Left ventricle myocardium inferior (tissue), 1 donor: ENCODE data around the gene SCGB1C2. TPM values are rescaled to one million over a fixed set of nuclear protein-coding genes. Genes with fewer than 3 reads are reported as not detected.

ENCODE experiments used
- DNase-seq: peaks from one replicate; pipeline ENCODE4 v3.0.0-alpha.2; 2020
- H3K27ac ChIP-seq: fragments of 200-600 bp; replicated peaks from 2 replicates; pipeline ENCODE4 v1.8.0; 2021
- H3K27me3 ChIP-seq: fragments of 200-600 bp; 2 replicates; pipeline ENCODE4 v1.8.0; 2021; ENCODE audit warnings: low read depth
- H3K36me3 ChIP-seq: fragments of 200-600 bp; 2 replicates; pipeline ENCODE4 v1.8.0; 2021
- H3K4me1 ChIP-seq: fragments of 200-600 bp; 2 replicates; pipeline ENCODE4 v1.8.0; 2021
- H3K4me3 ChIP-seq: fragments of 200-600 bp; 2 replicates; pipeline ENCODE4 v1.8.0; 2021; ENCODE audit warnings: mild to moderate bottlenecking, moderate library complexity
- H3K9me3 ChIP-seq: fragments of 200-600 bp; replicated peaks from 2 replicates; pipeline ENCODE4 v1.8.0; 2021
- CTCF ChIP-seq: fragments of 200-600 bp; IDR thresholded peaks from 2 replicates; pipeline ENCODE4 v1.8.0; 2021; ENCODE audit warnings: antibody characterized with exemption, mild to moderate bottlenecking, borderline replicate concordance
- intact Hi-C: fragments of 100-400 bp; cut with micrococcal nuclease; formaldehyde crosslinking; loops from one replicate; pipeline ENCODE4 v1.11.0; 2022
- total RNA-seq: library from RNA; stranded (reverse); fragmentation: NEBNext Ultra II Directional; extraction: Animal tissue kit (Norgen Biotek cat#: 25700); gene quantifications from one replicate; pipeline ENCODE4 v1.2.1, GENCODE V29; 2021
- donor health status: DM: no; HTN: yes; CAD: no; lungs with severe emphysema.

The SCGB1C2 gene
- total RNA-seq, 1 donor from 2014 or later, result not detected

GRCh38 chr17:171871-172270, 34.5 kb downstream of the SCGB1C2 start:
- no peak for TF ChIP-seq CTCF
- H3K27ac ChIP-seq, result no peak overlapping the region
- no peaks in the 10 kb centered on the region for H3K36me3 ChIP-seq
- no peak for DNase-seq
- no peak overlapping the region for H3K4me3 ChIP-seq
- H3K27me3 ChIP-seq, result peaks cover 19% of the 10 kb centered on the region
- intact Hi-C loops, result no loop called here
- H3K4me1 ChIP-seq, result no peaks in the 10 kb centered on the region
- H3K9me3 ChIP-seq, result no peaks in the 10 kb centered on the region

GRCh38 chr17:172401-172800, 35.0 kb downstream of the SCGB1C2 start:
- no peaks in the 10 kb centered on the region for H3K4me1 ChIP-seq
- peaks cover 24% of the 10 kb centered on the region for H3K27me3 ChIP-seq
- no peak for DNase-seq
- no peaks in the 10 kb centered on the region for H3K9me3 ChIP-seq
- no peak overlapping the region for H3K4me3 ChIP-seq
- intact Hi-C loops, result no loop called here
- H3K36me3 ChIP-seq, result no peaks in the 10 kb centered on the region
- TF ChIP-seq CTCF, result no peak
- no peak overlapping the region for H3K27ac ChIP-seq

GRCh38 chr17:173166-173911, 36.0 kb downstream of the SCGB1C2 start:
- no peaks in the 10 kb centered on the region for H3K9me3 ChIP-seq
- intact Hi-C loops, result no loop called here
- no peak for DNase-seq
- no peak for TF ChIP-seq CTCF
- H3K4me1 ChIP-seq, result peaks cover 2% of the 10 kb centered on the region
- H3K4me3 ChIP-seq, result no peak overlapping the region
- H3K36me3 ChIP-seq, result no peaks in the 10 kb centered on the region
- no peak overlapping the region for H3K27ac ChIP-seq
- peaks cover 28% of the 10 kb centered on the region for H3K27me3 ChIP-seq

- no peak for TF ChIP-seq CTCF
- H3K36me3 ChIP-seq, result no peaks in the 10 kb centered on the region
- H3K27me3 ChIP-seq, result peaks cover 62% of the 10 kb centered on the region
- intact Hi-C loops, result no loop called here
- no peaks in the 10 kb centered on the region for H3K9me3 ChIP-seq
- peaks cover 35% of the 10 kb centered on the region for H3K4me1 ChIP-seq
- no peak overlapping the region for H3K27ac ChIP-seq
- H3K4me3 ChIP-seq, result no peak overlapping the region
- DNase-seq, result no peak
Measured at GRCh38 chr17:177155-177554, 39.8 kb downstream of the SCGB1C2 start.

GRCh38 chr17:177762-178161, 40.4 kb downstream of the SCGB1C2 start:
- Histone ChIP-seq H3K27me3 (peaks cover 67% of the 10 kb centered on the region), H3K4me1 (peaks cover 41% of the 10 kb centered on the region), H3K4me3 (no peak overlapping the region), H3K36me3 (no peaks in the 10 kb centered on the region), H3K27ac (no peak overlapping the region), H3K9me3 (no peaks in the 10 kb centered on the region)
- intact Hi-C loops, result no loop called here
- TF ChIP-seq CTCF, result no peak
- DNase-seq, result no peak
